ENCODE results near the gene RYR2.

- TF ChIP-seq CTCF (IDR thresholded peaks at IDR 0.05) (no peak), POLR2A (IDR thresholded peaks at IDR 0.05) (no peak)
Observed at GRCh38 chr1:237875291-237875690, 833.3 kb downstream of the RYR2 start.
